Measurements from ENCODE around the gene USP50. TPM values are rescaled to one million over a fixed set of nuclear protein-coding genes. Genes with fewer than 3 reads are reported as not detected.
A peak's percentile ranks its signal among the peaks of the same experiment; 100 is the strongest.
"Not testable (repeated sequence)": the region's sequence is repeated elsewhere in the genome, so short reads cannot be mapped to it uniquely, and the experiment has no call there.

Gene USP50
- total RNA-seq, 2 experiments from 2014 or later: not detected

DNA sequence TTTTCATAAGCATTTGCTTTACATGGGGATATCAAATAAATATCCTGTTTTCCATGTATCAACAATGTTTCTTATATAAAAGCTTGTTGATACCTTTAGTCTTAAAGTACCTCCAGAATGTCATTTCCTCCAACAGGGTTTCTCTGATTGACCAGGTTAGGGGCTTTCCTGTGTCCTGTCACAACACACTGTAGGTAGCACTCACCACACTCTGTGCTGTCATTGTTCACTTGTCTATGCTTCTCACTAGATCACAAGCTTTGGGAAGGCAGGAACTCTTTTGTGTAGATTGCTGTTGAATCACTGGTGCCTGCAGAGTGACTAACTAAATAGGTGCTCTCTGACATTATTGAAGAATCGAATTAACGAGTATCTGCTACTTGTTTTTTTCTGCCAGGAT is 49.8 kb downstream of the USP50 start:
- ChIA-PET POLR2A (no interaction called here), CTCF (interaction anchor here (0.6 kb wide), 1 partner anchor 460 kb away, joined by 3 read pairs; no protein-coding TSS in a partner anchor)
- Mint-ChIP-seq H3K4me1 (no peaks in the 10 kb centered on the region), H3K27me3 (no peaks in the 10 kb centered on the region), H3K4me3 (no peak overlapping the region), H3K9me3 (no peaks in the 10 kb centered on the region), H3K27ac (no peak overlapping the region), H3K36me3 (ENCODE audit: low read depth) (peaks cover 59% of the 10 kb centered on the region)
- no peak for DNase-seq

DNA sequence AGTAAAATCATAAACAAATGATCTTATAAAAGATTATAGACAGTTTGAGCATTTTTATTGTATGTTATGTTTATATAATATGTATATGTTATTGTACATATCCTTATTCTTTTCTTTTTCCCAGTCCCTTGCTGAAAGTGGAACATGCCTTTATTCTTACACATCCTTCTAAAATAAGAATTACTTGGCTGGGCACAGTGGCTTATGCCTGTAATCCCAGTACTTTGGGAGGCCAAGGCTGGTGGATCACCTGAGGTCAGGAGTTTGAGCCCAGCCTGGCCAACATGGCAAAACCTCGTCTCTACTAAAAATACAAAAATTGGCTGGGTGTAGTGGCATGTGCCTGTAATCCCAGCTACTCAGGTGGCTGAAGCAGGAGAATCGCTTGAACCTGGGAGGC is 51.9 kb downstream of the USP50 start:
- POLR2A ChIA-PET, H3K4me3 Mint-ChIP-seq, H3K4me1 Mint-ChIP-seq, H3K27ac Mint-ChIP-seq, DNase-seq, H3K27me3 Mint-ChIP-seq, H3K9me3 Mint-ChIP-seq, CTCF ChIA-PET: not testable (repeated sequence)
- H3K36me3 Mint-ChIP-seq (ENCODE audit: low read depth): peaks cover 62% of the 10 kb centered on the region

DNA sequence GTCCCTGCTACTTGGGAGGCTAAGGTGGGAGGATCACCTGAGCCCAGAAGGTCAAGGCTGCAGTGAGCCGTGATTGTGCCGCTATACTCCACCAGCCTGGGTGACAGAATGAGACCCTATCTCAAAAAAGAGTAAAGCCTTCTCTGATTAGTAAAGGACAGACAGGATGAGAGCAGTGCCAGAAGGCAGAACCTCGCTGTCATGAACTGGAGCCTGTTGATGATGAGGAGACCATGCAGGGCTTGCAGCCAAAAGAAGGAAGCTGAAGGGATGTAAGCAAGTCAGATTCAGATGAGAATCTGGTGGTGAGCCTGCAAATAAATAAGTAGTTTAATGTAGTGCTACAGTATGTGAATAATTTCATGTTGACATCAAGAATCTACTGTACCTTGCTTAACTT is 52.8 kb downstream of the USP50 start:
- Mint-ChIP-seq H3K27ac (no peak overlapping the region), H3K9me3 (no peaks in the 10 kb centered on the region), H3K4me3 (no peak overlapping the region), H3K36me3 (ENCODE audit: low read depth) (peaks cover 56% of the 10 kb centered on the region), H3K27me3 (no peaks in the 10 kb centered on the region), H3K4me1 (no peaks in the 10 kb centered on the region)
- ChIA-PET CTCF (no interaction called here), POLR2A (no interaction called here)
- no peak for DNase-seq

DNA sequence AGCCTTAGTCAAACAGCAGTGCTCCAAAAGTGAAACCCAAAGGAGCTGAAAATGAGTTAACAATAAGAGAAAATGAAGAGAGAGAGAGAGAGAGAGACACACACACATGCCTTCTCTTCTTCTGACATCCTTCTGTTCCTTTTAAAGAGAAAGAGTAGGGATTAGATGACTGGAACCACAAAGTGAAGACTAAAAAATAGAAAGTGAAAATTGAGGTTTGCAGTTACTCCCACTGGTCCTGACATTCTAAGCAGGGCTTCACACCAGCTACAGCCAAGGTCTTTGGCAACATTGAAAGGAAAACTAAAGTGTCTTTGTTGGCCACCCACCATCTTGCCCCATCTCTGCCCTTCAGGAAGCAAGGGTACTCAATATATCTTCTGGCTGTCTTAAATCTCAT is 59.2 kb downstream of the USP50 start:
- Mint-ChIP-seq H3K4me3 (no peak overlapping the region), H3K36me3 (ENCODE audit: low read depth) (peaks cover 53% of the 10 kb centered on the region), H3K9me3 (no peaks in the 10 kb centered on the region), H3K27me3 (no peaks in the 10 kb centered on the region), H3K4me1 (peaks cover 14% of the 10 kb centered on the region), H3K27ac (no peak overlapping the region)
- ChIA-PET POLR2A (no interaction called here), CTCF (no interaction called here)
- no peak for DNase-seq

DNA sequence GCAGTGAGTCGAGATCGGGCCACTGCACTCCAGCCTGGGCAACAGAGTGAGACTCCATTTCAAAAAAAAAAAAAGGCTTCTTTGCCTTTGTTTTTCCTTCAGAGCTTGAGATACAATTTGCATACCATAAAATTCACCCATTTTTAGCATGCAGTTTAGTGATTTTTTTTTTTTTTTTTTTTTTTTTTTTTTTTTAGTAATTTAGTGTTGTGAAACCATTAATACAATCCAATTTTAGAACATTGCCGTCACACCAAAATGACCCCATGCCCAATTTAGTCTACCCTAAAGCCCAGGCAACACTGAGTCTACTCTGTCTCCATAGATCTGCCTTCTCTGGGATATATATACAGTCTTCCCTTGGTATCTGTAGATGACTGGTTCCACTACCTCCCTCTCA is 61.1 kb downstream of the USP50 start:
- no peaks in the 10 kb centered on the region for H3K27me3 Mint-ChIP-seq
- POLR2A ChIA-PET: no interaction called here

DNA sequence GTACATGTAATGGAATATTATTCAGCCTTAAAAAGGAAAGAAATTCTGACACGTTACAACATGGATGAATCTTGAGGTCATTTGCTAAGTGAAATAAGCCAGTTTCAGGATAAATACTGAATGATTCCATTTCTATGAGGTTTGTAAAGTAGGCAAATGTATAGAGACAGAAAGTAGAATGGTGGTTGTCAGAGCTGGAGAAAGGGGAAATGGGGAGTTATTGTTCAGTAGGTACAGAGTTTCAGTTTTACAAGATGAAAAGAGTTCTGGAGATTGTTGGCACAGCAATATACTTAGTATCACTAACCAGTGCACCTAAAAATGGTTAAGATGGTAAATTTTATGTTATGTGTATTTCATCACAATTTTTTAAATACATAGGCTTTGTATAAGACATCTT is 61.7 kb downstream of the USP50 start:
- no peak overlapping the region for H3K4me3 Mint-ChIP-seq
- no peak for DNase-seq
- H3K27me3 Mint-ChIP-seq: no peaks in the 10 kb centered on the region
- ChIA-PET CTCF (no interaction called here), POLR2A (no interaction called here)
- peaks cover 55% of the 10 kb centered on the region for H3K36me3 Mint-ChIP-seq (ENCODE audit: low read depth)
- no peak overlapping the region for H3K27ac Mint-ChIP-seq
- H3K9me3 Mint-ChIP-seq: no peaks in the 10 kb centered on the region
- peaks cover 18% of the 10 kb centered on the region for H3K4me1 Mint-ChIP-seq

More for the DNA sequence above, 61.1 kb downstream of the USP50 start:
- H3K27ac Mint-ChIP-seq: no peak overlapping the region
- peaks cover 57% of the 10 kb centered on the region for H3K36me3 Mint-ChIP-seq (ENCODE audit: low read depth)
- no peak overlapping the region for H3K4me3 Mint-ChIP-seq
- peaks cover 18% of the 10 kb centered on the region for H3K4me1 Mint-ChIP-seq
- CTCF ChIA-PET: interaction anchor here (0.6 kb wide), 1 partner anchor 40 kb away, joined by 3 read pairs; no protein-coding TSS in a partner anchor
- H3K9me3 Mint-ChIP-seq: no peaks in the 10 kb centered on the region
- DNase-seq: no peak

DNA sequence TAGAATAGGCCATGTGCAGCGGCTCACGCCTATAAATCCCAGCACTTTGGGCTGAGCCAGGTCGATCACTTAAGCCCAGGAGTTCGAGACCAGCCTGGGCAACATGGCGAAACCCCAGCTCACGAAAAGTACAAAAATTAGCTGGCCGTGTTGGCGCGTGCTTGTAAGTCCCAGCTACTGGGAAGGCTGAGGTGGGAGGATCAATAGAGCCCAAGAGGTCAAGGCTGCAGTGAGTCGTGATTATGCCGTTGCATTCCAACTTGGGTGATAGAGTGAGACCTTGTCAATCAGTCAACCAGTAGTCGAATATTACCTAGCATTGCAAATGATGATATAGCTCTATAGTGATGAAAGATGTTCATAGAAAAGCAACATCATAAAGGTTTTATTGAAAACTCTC is 70.3 kb downstream of the USP50 start:
- H3K4me3 Mint-ChIP-seq: no peak overlapping the region
- DNase-seq: no peak
- CTCF ChIA-PET: no interaction called here
- no peaks in the 10 kb centered on the region for H3K9me3 Mint-ChIP-seq
- POLR2A ChIA-PET: no interaction called here
- H3K36me3 Mint-ChIP-seq (ENCODE audit: low read depth): peaks cover 39% of the 10 kb centered on the region
- H3K27me3 Mint-ChIP-seq: no peaks in the 10 kb centered on the region
- H3K27ac Mint-ChIP-seq: no peak overlapping the region
- H3K4me1 Mint-ChIP-seq: peaks cover 4% of the 10 kb centered on the region

DNA sequence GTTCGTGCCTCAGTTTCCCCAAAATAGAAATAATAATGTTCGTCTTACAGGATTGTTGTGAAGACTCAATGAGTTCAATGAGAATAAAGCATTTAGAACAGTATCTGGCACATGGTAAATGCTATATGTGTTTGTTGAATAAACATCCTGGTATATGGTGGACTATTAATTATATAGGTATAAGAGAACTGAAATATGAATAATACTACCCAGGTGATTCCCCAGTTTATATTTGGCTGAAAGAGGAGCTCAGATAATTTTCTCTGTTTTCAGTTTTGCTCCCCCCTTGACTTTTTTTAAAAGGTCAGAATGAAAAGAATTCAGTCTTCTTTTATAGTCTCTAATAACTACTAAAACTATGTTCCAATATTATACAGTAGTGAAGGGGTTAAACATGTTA is 75.4 kb downstream of the USP50 start:
- Mint-ChIP-seq H3K36me3 (ENCODE audit: low read depth) (peaks cover 41% of the 10 kb centered on the region), H3K27me3 (no peaks in the 10 kb centered on the region), H3K9me3 (no peaks in the 10 kb centered on the region), H3K4me1 (no peaks in the 10 kb centered on the region), H3K27ac (no peak overlapping the region), H3K4me3 (no peak overlapping the region)
- no peak for DNase-seq
- ChIA-PET POLR2A (no interaction called here), CTCF (no interaction called here)

DNA sequence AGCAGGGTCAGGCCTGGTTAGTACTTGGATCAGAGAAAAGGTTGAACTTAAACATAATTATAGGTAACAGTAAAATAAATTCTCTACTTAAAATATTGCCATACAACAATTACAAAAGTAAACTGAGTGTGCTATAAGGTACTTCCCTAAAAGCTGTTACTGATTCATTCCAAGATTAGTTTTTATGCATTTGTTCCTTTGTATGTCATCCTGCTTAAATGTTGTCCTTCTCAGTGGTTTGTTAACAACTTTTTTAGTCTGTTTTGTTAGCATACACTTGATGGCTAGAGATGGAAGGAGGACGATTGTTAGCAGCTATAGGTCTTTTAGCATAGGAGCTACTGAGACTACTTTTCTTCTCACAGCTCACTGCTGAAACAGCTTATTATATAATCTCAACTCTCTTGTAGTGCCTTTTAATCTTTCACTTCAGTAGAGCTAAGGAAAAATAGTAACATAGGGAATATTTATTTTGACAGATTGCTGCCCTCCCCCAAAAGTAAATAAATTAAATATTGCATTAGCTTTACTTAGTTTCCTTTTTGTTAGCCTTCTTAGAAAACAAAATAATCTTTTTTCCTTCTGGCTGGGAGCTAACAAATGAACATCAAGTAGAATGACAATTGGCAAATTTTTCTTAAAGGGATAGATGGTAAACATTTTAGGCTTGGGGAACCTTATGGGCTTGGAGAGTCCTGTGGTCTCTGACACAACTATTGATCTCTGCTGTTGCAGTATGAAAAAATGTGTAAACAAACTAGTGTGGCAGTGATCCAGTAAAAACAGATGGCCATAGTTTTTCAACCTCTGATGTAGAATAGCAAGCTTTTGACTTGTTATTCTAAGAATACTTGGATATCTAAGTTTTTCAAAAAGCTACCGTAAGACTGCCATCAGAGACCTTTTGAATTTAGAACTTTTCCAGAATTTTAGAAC is 82.8 kb downstream of the USP50 start:
- no peak for DNase-seq
- Mint-ChIP-seq H3K9me3 (no peaks in the 10 kb centered on the region), H3K4me3 (no peak overlapping the region), H3K36me3 (ENCODE audit: low read depth) (peaks cover 34% of the 10 kb centered on the region), H3K4me1 (no peaks in the 10 kb centered on the region), H3K27ac (no peak overlapping the region), H3K27me3 (no peaks in the 10 kb centered on the region)
- POLR2A ChIA-PET: no interaction called here
- CTCF ChIA-PET: interaction anchor here (0.5 to 1.0 kb wide), 3 partner anchors 9 to 296 kb away, joined by 3 to 5 read pairs (median 3); no protein-coding TSS in a partner anchor

DNA sequence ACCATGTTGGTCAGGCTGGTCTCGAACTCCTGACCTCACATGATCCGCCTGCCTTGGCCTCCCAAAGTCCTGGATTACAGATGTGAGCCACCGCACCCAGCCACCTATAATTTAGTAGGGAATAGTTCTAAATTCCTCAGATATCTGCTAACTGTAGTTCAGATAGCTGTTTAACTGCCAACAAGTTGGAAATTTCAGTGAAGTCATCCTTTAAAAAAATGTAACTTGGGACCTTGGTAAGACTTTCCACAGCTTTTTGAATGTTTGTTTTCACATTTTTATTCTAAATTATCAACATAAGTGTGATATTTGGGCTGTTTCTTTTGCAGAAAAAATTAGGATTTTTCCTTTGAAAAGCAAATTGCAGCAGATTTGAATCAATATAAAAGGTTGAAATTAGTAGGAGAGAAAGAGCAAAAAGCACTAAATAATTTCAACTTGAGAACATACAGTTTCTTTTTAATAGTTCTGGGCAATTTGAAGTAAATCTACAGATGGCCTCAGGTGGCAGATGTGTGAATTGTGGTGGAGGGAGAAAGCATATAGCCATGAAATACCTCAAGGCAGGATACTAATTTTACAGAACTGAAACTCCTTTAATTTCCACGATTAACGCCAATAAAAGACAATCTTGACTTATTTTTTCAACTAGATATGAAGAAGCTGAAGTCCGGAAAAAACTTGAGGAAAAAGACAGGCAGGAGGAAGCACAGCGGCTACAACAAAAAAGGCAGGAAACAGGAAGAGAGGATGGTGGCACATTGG is 87.9 kb downstream of the USP50 start:
- Mint-ChIP-seq H3K4me3 (no peak overlapping the region), H3K4me1 (no peaks in the 10 kb centered on the region), H3K36me3 (ENCODE audit: low read depth) (peaks cover 33% of the 10 kb centered on the region), H3K27me3 (no peaks in the 10 kb centered on the region), H3K9me3 (no peaks in the 10 kb centered on the region), H3K27ac (no peak overlapping the region)
- POLR2A ChIA-PET: no interaction called here
- CTCF ChIA-PET: interaction anchor here (0.5 to 1.0 kb wide), 2 partner anchors 9 to 308 kb away, joined by 3 to 4 read pairs; no protein-coding TSS in a partner anchor
- DNase-seq: no peak

DNA sequence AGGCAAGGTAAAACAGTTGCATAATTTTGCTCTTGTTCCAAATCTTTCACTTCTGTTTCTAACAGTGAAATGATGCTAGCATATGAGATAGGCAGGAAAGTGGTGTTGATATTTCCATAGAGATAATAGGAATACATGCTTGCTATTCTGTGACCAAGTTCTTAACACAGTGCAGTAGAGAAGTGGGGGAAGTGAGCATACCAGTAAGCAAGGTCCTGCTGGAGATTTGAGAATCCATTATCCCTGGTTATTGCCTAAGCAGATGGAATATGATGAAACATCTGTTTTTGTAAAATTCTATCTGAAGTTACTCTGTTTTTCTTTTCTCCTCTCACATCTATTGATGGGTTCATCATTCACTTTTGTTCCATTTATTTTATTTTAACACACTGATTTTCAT is 93.5 kb downstream of the USP50 start:
- Mint-ChIP-seq H3K36me3 (ENCODE audit: low read depth) (peaks cover 37% of the 10 kb centered on the region), H3K4me3 (no peak overlapping the region), H3K4me1 (no peaks in the 10 kb centered on the region), H3K27me3 (no peaks in the 10 kb centered on the region), H3K9me3 (no peaks in the 10 kb centered on the region), H3K27ac (peak overlapping the region; percentile 41)
- no peak for DNase-seq
- ChIA-PET CTCF (no interaction called here), POLR2A (no interaction called here)

All from activated CD4-positive, alpha-beta T cell treated with anti-CD3 and anti-CD28 coated beads, Interleukin-2, amount 10 ng/mL, durations not matched to agents 7 days and 5 days (primary cell).